ENCODE results near the gene AK9. TPM values are rescaled to one million over a fixed set of nuclear protein-coding genes. Genes with fewer than 3 reads are reported as not detected.
A peak's percentile ranks its signal among the peaks of the same experiment; 100 is the strongest.
"Not testable (repeated sequence)": the region's sequence is repeated elsewhere in the genome, so short reads cannot be mapped to it uniquely, and the experiment has no call there.

AK9 gene
- total RNA-seq, 1 donor from 2014 or later, result 8.2 TPM

GRCh38 chr6:109738667-109739066 is 47.7 kb upstream of the AK9 start:
- H2AFZ ChIP-seq (replicated peaks), result no peak overlapping the region
- no peaks in the 10 kb centered on the region for H3K27me3 ChIP-seq
- no peaks in the 10 kb centered on the region for H3K9me3 ChIP-seq (ENCODE audit: low read depth)
- H3F3A ChIP-seq (ENCODE audit: low read depth), result no peaks in the 10 kb centered on the region
- H3K4me3 ChIP-seq, result no peak overlapping the region
- peaks cover 12% of the 10 kb centered on the region for H3K36me3 Mint-ChIP-seq
- H3K27ac Mint-ChIP-seq, result no peak overlapping the region
- H3K9ac ChIP-seq, result no peak overlapping the region
- no peaks in the 10 kb centered on the region for H4K20me1 ChIP-seq (ENCODE audit: low read depth)
- H3K36me3 ChIP-seq, result no peaks in the 10 kb centered on the region
- no peaks in the 10 kb centered on the region for H3K9me3 Mint-ChIP-seq
- no peak overlapping the region for H3K27ac ChIP-seq
- no peak overlapping the region for H3K4me3 Mint-ChIP-seq
- no peak for DNase-seq (ENCODE audit: low spot score)
- H3K4me1 ChIP-seq, result peaks cover 8% of the 10 kb centered on the region
- peaks cover 12% of the 10 kb centered on the region for H3K4me1 Mint-ChIP-seq
- TF ChIP-seq EZH2 (IDR thresholded peaks at IDR 0.05) (no peak), EZH2phosphoT487 (IDR thresholded peaks at IDR 0.05) (no peak), CTCF (IDR thresholded peaks at IDR 0.05) (no peak)
- H3K4me2 ChIP-seq, result no peak overlapping the region
- peaks cover 2% of the 10 kb centered on the region for H3K27me3 Mint-ChIP-seq (ENCODE audit: insufficient read depth, low read depth)
- no peaks in the 10 kb centered on the region for H3K79me2 ChIP-seq (ENCODE audit: low read depth)

GRCh38 chr6:109738255-109738654 is 47.3 kb upstream of the AK9 start:
- no peaks in the 10 kb centered on the region for H3F3A ChIP-seq (ENCODE audit: low read depth)
- H3K27ac ChIP-seq, result no peak overlapping the region
- no peaks in the 10 kb centered on the region for H3K79me2 ChIP-seq (ENCODE audit: low read depth)
- H3K4me2 ChIP-seq, result no peak overlapping the region
- H3K4me1 ChIP-seq, result peaks cover 8% of the 10 kb centered on the region
- no peak overlapping the region for H3K9ac ChIP-seq
- TF ChIP-seq CTCF (IDR thresholded peaks at IDR 0.05) (no peak), EZH2 (IDR thresholded peaks at IDR 0.05) (no peak), EZH2phosphoT487 (IDR thresholded peaks at IDR 0.05) (no peak)
- H3K4me3 Mint-ChIP-seq, result no peak overlapping the region
- peaks cover 12% of the 10 kb centered on the region for H3K4me1 Mint-ChIP-seq
- H2AFZ ChIP-seq (replicated peaks), result no peak overlapping the region
- H3K9me3 Mint-ChIP-seq, result no peaks in the 10 kb centered on the region
- no peaks in the 10 kb centered on the region for H3K9me3 ChIP-seq (ENCODE audit: low read depth)
- DNase-seq (ENCODE audit: low spot score), result no peak
- H3K36me3 ChIP-seq, result no peaks in the 10 kb centered on the region
- H3K27me3 ChIP-seq, result no peaks in the 10 kb centered on the region
- H3K27me3 Mint-ChIP-seq (ENCODE audit: insufficient read depth, low read depth), result peaks cover 2% of the 10 kb centered on the region
- H4K20me1 ChIP-seq (ENCODE audit: low read depth), result no peaks in the 10 kb centered on the region
- H3K4me3 ChIP-seq, result no peak overlapping the region
- no peak overlapping the region for H3K27ac Mint-ChIP-seq
- H3K36me3 Mint-ChIP-seq, result peaks cover 12% of the 10 kb centered on the region

- peaks cover 12% of the 10 kb centered on the region for H3K36me3 Mint-ChIP-seq
- H3K4me1 Mint-ChIP-seq, result peaks cover 12% of the 10 kb centered on the region
- Histone ChIP-seq H3K9me3 (ENCODE audit: low read depth) (no peaks in the 10 kb centered on the region), H3K4me3 (no peak overlapping the region), H3K4me1 (peaks cover 8% of the 10 kb centered on the region), H3K79me2 (ENCODE audit: low read depth) (no peaks in the 10 kb centered on the region), H3K27ac (no peak overlapping the region), H3K36me3 (no peaks in the 10 kb centered on the region), H2AFZ (replicated peaks) (no peak overlapping the region), H3K27me3 (no peaks in the 10 kb centered on the region), H3K9ac (no peak overlapping the region), H3F3A (ENCODE audit: low read depth) (no peaks in the 10 kb centered on the region), H3K4me2 (no peak overlapping the region), H4K20me1 (ENCODE audit: low read depth) (no peaks in the 10 kb centered on the region)
- H3K27ac Mint-ChIP-seq, result no peak overlapping the region
- no peaks in the 10 kb centered on the region for H3K9me3 Mint-ChIP-seq
- peaks cover 2% of the 10 kb centered on the region for H3K27me3 Mint-ChIP-seq (ENCODE audit: insufficient read depth, low read depth)
- H3K4me3 Mint-ChIP-seq, result no peak overlapping the region
- TF ChIP-seq EZH2phosphoT487 (IDR thresholded peaks at IDR 0.05) (no peak), EZH2 (IDR thresholded peaks at IDR 0.05) (no peak), CTCF (IDR thresholded peaks at IDR 0.05) (no peak)
- no peak for DNase-seq (ENCODE audit: low spot score)
Observed at GRCh38 chr6:109736273-109737025, 45.4 kb upstream of the AK9 start.

GRCh38 chr6:109725250-109725649 is 34.2 kb upstream of the AK9 start:
- H3K4me1 ChIP-seq; H4K20me1 ChIP-seq (ENCODE audit: low read depth); H3F3A ChIP-seq (ENCODE audit: low read depth); H3K36me3 Mint-ChIP-seq; DNase-seq (ENCODE audit: low spot score); H3K27me3 ChIP-seq; H3K27ac ChIP-seq; H3K4me3 Mint-ChIP-seq; H2AFZ ChIP-seq (replicated peaks); H3K9me3 Mint-ChIP-seq; H3K9ac ChIP-seq; H3K9me3 ChIP-seq (ENCODE audit: low read depth); H3K4me1 Mint-ChIP-seq; H3K4me3 ChIP-seq; H3K36me3 ChIP-seq; H3K4me2 ChIP-seq; H3K27me3 Mint-ChIP-seq (ENCODE audit: insufficient read depth, low read depth); H3K79me2 ChIP-seq (ENCODE audit: low read depth): not testable (repeated sequence)
- H3K27ac Mint-ChIP-seq, result peak overlapping the region; percentile 52

All from neural progenitor cell (in vitro differentiated cells).